Natural killer cell (primary cell): ENCODE measurements around the gene TANGO2. TPM values are rescaled to one million over a fixed set of nuclear protein-coding genes. Genes with fewer than 3 reads are reported as not detected.

Source experiments
- ATAC-seq, 3 donors: fragments of 150-1000 bp in 2 of 3; fragments of 200-7000 bp in 1 of 3; cut with Tn5 transposase; 1 replicate in 1 of 3; 2 replicates in 2 of 3; pipeline ENCODE4 v1.10.0; 2021; ENCODE audit warnings: mild to moderate bottlenecking in 2 of 3, moderate library complexity in 2 of 3
- DNase-seq, 2 donors: peaks; one replicate each; pipeline versions ENCODE4 v3.0.0 to v3.0.0-alpha.2; 2013 to 2021; ENCODE audit warnings: mixed read lengths in 1 of 2
- H3K27ac ChIP-seq: one replicate; pipeline ENCODE4 v1.5.1; 2013; ENCODE audit warnings: mild to moderate bottlenecking, low read length
- H3K27me3 ChIP-seq: one replicate; pipeline ENCODE4 v1.6.1; 2013; ENCODE audit warnings: low read length; ENCODE audit not compliant: control insufficient read depth, insufficient read depth
- H3K36me3 ChIP-seq: one replicate; pipeline ENCODE4 v1.6.1; 2013; ENCODE audit warnings: low read length; ENCODE audit not compliant: control insufficient read depth, insufficient read depth
- H3K4me1 ChIP-seq: one replicate; pipeline ENCODE4 v1.6.1; 2013; ENCODE audit warnings: low read length; ENCODE audit not compliant: control insufficient read depth, insufficient read depth
- H3K4me3 ChIP-seq: one replicate; pipeline ENCODE4 v1.5.1; 2013; ENCODE audit warnings: low read length
- H3K9me3 ChIP-seq: one replicate; pipeline ENCODE4 v1.6.1; 2013; ENCODE audit warnings: low read length; ENCODE audit not compliant: control insufficient read depth, insufficient read depth
- H3K27ac Mint-ChIP-seq, 2 donors: one replicate each; pipeline ENCODE4 v1.8.0; 2022; ENCODE audit warnings: mild to moderate bottlenecking in 2 of 2, mixed read lengths in 2 of 2, moderate library complexity in 1 of 2
- H3K27me3 Mint-ChIP-seq, 2 donors: one replicate each; pipeline ENCODE4 v1.8.0; 2022; ENCODE audit warnings: low read depth in 2 of 2, mixed read lengths in 2 of 2
- H3K36me3 Mint-ChIP-seq: one replicate; pipeline ENCODE4 v1.8.0; 2022; ENCODE audit warnings: mixed read lengths
- H3K4me1 Mint-ChIP-seq, 2 donors: one replicate each; pipeline ENCODE4 v1.8.0; 2022; ENCODE audit warnings: mixed read lengths in 2 of 2
- H3K4me3 Mint-ChIP-seq: one replicate; pipeline ENCODE4 v1.8.0; 2022; ENCODE audit warnings: mild to moderate bottlenecking, moderate library complexity, mixed read lengths
- H3K9me3 Mint-ChIP-seq, 2 donors: one replicate each; pipeline ENCODE4 v1.8.0; 2022; ENCODE audit warnings: mixed read lengths in 2 of 2
- CTCF ChIP-seq: fragments of 200-600 bp; IDR thresholded peaks from one replicate; pipeline ENCODE4 v1.8.0; 2022; ENCODE audit warnings: antibody characterized with exemption
- WGBS: methylation state at CpG from one replicate; pipeline ENCODE4 v1.1.7; 2013; ENCODE audit warnings: missing lambda C conversion rate; ENCODE audit not compliant: insufficient coverage; 5-methylcytosine and 5-hydroxymethylcytosine counted together
- intact Hi-C: fragments of 100-400 bp; cut with micrococcal nuclease; formaldehyde crosslinking; loops from one replicate; pipeline ENCODE4 v1.14.2; 2022
- total RNA-seq, 4 donors: library from RNA; stranded (reverse); fragments of 120-200 nt in 1 of 4; gene quantifications; one replicate each; pipeline versions ENCODE4 v1.2.3 to v1.2.4, GENCODE V29; 2013 to 2022

The TANGO2 gene
- total RNA-seq, 3 donors from 2014 or later (not counting 1 experiment from before 2014, with no cell fraction given), result 33.3 to 53.0 (median 46.2) TPM

GRCh38 chr22:20062766-20063083 is 41.8 kb downstream of the TANGO2 start:
- Histone ChIP-seq H3K4me1 (peaks cover 21% of the 10 kb centered on the region), H3K27ac (no peak overlapping the region), H3K27me3 (no peaks in the 10 kb centered on the region), H3K4me3 (no peak overlapping the region), H3K9me3 (no peaks in the 10 kb centered on the region), H3K36me3 (peaks cover 42% of the 10 kb centered on the region)
- 92% methylated on average over 11 of the region's 11 CpGs for WGBS
- intact Hi-C loops, result no loop called here
- peaks cover 31 to 34% of the 10 kb centered on the region in 2 donors for H3K4me1 Mint-ChIP-seq
- no peaks in the 10 kb centered on the region for H3K27me3 Mint-ChIP-seq
- ATAC-seq (no peak), DNase-seq (no peak)
- H3K27ac Mint-ChIP-seq, result peak overlapping the region in 1 of 2 donors; percentile 43
- H3K9me3 Mint-ChIP-seq, result no peaks in the 10 kb centered on the region
- no peaks in the 10 kb centered on the region for H3K36me3 Mint-ChIP-seq
- H3K4me3 Mint-ChIP-seq, result peak overlapping the region; percentile 19
- no peak for TF ChIP-seq CTCF

- no peak overlapping the region for H3K27ac ChIP-seq
- DNase-seq, result no peak
- no peak overlapping the region for H3K4me3 ChIP-seq
- Mint-ChIP-seq H3K27ac (peak overlapping the region; percentile 64), H3K9me3 (no peaks in the 10 kb centered on the region), H3K27me3 (no peaks in the 10 kb centered on the region), H3K4me3 (peak overlapping the region; percentile 73), H3K4me1 (peaks cover 23 to 28% of the 10 kb centered on the region in 2 donors), H3K36me3 (no peaks in the 10 kb centered on the region)
- peaks cover 40% of the 10 kb centered on the region for H3K36me3 ChIP-seq
- H3K9me3 ChIP-seq, result no peaks in the 10 kb centered on the region
- WGBS, result 92% methylated on average over 27 of the region's 27 CpGs
- no peak for TF ChIP-seq CTCF
- peak; percentile 24 to 78 (median 74) for ATAC-seq
- no peaks in the 10 kb centered on the region for H3K27me3 ChIP-seq
- intact Hi-C loops, result no loop called here
- H3K4me1 ChIP-seq, result peaks cover 21% of the 10 kb centered on the region
Measured at GRCh38 chr22:20063271-20064139, 42.6 kb downstream of the TANGO2 start.

- TF ChIP-seq CTCF, result no peak
- peak overlapping the region; percentile 64 for H3K27ac Mint-ChIP-seq
- no peaks in the 10 kb centered on the region for H3K27me3 ChIP-seq
- peaks cover 17 to 22% of the 10 kb centered on the region in 2 donors for H3K4me1 Mint-ChIP-seq
- DNase-seq (no peak), ATAC-seq (no peak)
- H3K4me3 ChIP-seq, result no peak overlapping the region
- peaks cover 21% of the 10 kb centered on the region for H3K4me1 ChIP-seq
- no peaks in the 10 kb centered on the region for H3K36me3 Mint-ChIP-seq
- no peaks in the 10 kb centered on the region for H3K9me3 ChIP-seq
- intact Hi-C loops, result no loop called here
- H3K4me3 Mint-ChIP-seq, result peak overlapping the region; percentile 73
- 83% methylated on average over 3 of the region's 3 CpGs for WGBS
- peaks cover 38% of the 10 kb centered on the region for H3K36me3 ChIP-seq
- H3K27me3 Mint-ChIP-seq, result no peaks in the 10 kb centered on the region
- H3K9me3 Mint-ChIP-seq, result no peaks in the 10 kb centered on the region
- H3K27ac ChIP-seq, result no peak overlapping the region
Measured at GRCh38 chr22:20064140-20064480, 43.2 kb downstream of the TANGO2 start.
